ENCODE data around the gene CYP4B1.
A peak's percentile ranks its signal among the peaks of the same experiment; 100 is the strongest.

Gene CYP4B1

GRCh38 chr1:46804027-46804889 lies 5.4 kb downstream of the CYP4B1 start:
- no peak overlapping the region for H3K4me3 ChIP-seq (ENCODE audit: low read depth, low read length)
- DNase-seq (ENCODE audit: low read depth) = no peak
- TF ChIP-seq CTCF (conservative IDR thresholded peaks at IDR 0.05; ENCODE audit: low read depth, low read length) = no peak

- no peak for DNase-seq (ENCODE audit: low read depth)
- no peak for TF ChIP-seq CTCF (conservative IDR thresholded peaks at IDR 0.05; ENCODE audit: low read depth, low read length)
- no peak overlapping the region for H3K4me3 ChIP-seq (ENCODE audit: low read depth, low read length)
Measured at GRCh38 chr1:46804926-46805325, 6.1 kb downstream of the CYP4B1 start.

GRCh38 chr1:46805755-46806154 lies 6.9 kb downstream of the CYP4B1 start:
- TF ChIP-seq CTCF (conservative IDR thresholded peaks at IDR 0.05; ENCODE audit: low read depth, low read length) = no peak
- DNase-seq (ENCODE audit: low read depth) = no peak
- H3K4me3 ChIP-seq (ENCODE audit: low read depth, low read length) = no peak overlapping the region

- no peak overlapping the region for H3K4me3 ChIP-seq (ENCODE audit: low read depth, low read length)
- no peak for TF ChIP-seq CTCF (conservative IDR thresholded peaks at IDR 0.05; ENCODE audit: low read depth, low read length)
- DNase-seq (ENCODE audit: low read depth) = peak; percentile 11
Measured at GRCh38 chr1:46806196-46807020, 7.6 kb downstream of the CYP4B1 start.

GRCh38 chr1:46807046-46807972 lies 8.5 kb downstream of the CYP4B1 start:
- no peak for TF ChIP-seq CTCF (conservative IDR thresholded peaks at IDR 0.05; ENCODE audit: low read depth, low read length)
- no peak for DNase-seq (ENCODE audit: low read depth)

GRCh38 chr1:46809071-46809470 lies 10.2 kb downstream of the CYP4B1 start:
- TF ChIP-seq CTCF (conservative IDR thresholded peaks at IDR 0.05; ENCODE audit: low read depth, low read length) = no peak
- H3K4me3 ChIP-seq (ENCODE audit: low read depth, low read length) = no peak overlapping the region
- no peak for DNase-seq (ENCODE audit: low read depth)

More at GRCh38 chr1:46807046-46807972, 8.5 kb downstream of the CYP4B1 start:
- H3K4me3 ChIP-seq (ENCODE audit: low read depth, low read length) = no peak overlapping the region

Data from choroid plexus epithelial cell (primary cell).